ENCODE results near the gene INAFM1.

The INAFM1 gene

GRCh38 chr19:47312366-47313006, 37.8 kb downstream of the INAFM1 start:
- DNase-seq = no peak

GRCh38 chr19:47313754-47314295, 39.1 kb downstream of the INAFM1 start:
- DNase-seq = no peak

GRCh38 chr19:47315125-47315821, 40.6 kb downstream of the INAFM1 start:
- DNase-seq = peak; percentile 95 to 99

DNA sequence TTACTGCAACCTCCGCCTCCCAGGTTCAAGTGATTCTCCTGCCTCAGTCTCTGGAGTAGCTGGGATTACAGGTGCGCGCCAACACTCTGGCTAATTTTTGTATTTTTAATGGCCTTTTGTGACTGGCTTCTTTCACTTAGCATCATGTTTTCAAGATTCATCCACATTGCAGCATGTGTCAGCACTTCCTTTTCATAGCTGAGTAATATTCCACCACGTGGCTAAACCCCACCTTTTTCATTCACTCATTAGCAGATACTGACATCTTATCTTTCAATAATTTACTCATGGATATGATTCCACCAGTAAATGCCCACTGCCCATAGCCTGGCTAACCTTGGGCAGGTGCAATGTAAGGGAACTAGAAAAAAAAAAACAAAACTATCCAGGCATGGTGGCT, 41.8 kb downstream of the INAFM1 start:
- DNase-seq = no peak

DNA sequence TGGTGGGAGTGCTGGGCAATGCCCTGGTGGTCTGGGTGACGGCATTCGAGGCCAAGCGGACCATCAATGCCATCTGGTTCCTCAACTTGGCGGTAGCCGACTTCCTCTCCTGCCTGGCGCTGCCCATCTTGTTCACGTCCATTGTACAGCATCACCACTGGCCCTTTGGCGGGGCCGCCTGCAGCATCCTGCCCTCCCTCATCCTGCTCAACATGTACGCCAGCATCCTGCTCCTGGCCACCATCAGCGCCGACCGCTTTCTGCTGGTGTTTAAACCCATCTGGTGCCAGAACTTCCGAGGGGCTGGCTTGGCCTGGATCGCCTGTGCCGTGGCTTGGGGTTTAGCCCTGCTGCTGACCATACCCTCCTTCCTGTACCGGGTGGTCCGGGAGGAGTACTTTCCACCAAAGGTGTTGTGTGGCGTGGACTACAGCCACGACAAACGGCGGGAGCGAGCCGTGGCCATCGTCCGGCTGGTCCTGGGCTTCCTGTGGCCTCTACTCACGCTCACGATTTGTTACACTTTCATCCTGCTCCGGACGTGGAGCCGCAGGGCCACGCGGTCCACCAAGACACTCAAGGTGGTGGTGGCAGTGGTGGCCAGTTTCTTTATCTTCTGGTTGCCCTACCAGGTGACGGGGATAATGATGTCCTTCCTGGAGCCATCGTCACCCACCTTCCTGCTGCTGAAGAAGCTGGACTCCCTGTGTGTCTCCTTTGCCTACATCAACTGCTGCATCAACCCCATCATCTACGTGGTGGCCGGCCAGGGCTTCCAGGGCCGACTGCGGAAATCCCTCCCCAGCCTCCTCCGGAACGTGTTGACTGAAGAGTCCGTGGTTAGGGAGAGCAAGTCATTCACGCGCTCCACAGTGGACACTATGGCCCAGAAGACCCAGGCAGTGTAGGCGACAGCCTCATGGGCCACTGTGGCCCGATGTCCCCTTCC, 45.5 kb downstream of the INAFM1 start:
- no peak for DNase-seq

GRCh38 chr19:47321630-47322029, 46.9 kb downstream of the INAFM1 start:
- no peak for DNase-seq

- peak in 1 of 2 experiments; percentile 2 for DNase-seq
These were observed 47.4 kb downstream of the INAFM1 start for GRCh38 chr19:47322058-47322457.

- DNase-seq = no peak
These were observed 48.7 kb downstream of the INAFM1 start for GRCh38 chr19:47323409-47323808.

DNA sequence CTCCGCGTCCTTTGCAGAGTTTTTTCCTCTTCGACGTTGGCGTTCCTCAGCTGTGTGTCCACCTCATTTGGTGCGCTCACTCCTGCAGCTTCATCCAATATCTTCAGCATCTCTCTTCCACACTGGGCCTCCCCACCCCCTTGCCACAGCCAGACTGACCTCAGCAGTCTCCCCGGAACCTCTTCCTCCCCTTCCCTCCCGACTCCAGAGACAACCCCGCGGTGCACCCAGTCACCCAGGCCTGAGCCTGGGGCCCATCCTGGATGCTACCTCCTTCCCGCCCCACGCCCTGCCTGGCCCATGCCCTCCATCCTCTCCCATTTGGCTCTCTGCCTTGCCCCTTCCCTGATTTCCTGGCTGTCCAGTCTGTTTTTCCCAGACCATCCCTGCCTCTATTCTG, 49.2 kb downstream of the INAFM1 start:
- DNase-seq = no peak

DNA sequence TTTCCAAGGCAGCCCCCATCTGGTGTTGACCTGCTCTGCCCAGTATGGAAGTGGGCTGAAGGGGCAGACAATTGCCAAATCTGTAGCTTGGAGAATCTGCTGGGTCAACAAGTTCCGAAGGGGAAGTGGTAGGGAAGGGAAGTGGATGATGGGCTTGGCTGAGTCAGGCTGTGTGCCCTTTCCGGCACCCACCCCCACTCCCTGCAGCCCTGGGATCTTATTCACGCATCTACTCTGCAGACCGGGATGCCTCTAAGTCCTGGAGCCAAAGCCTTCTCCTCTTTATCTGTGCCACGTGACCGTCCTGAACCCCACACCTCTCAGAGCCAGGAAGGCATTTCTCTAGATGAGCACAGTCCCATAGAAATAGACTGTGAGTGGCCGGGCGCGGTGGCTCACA, 49.8 kb downstream of the INAFM1 start:
- DNase-seq = no peak

Data from AML-193 (cell line).